ENCODE results near the gene ESCO1.
A peak's percentile ranks its signal among the peaks of the same experiment; 100 is the strongest.
"Not testable (repeated sequence)": the region's sequence is repeated elsewhere in the genome, so short reads cannot be mapped to it uniquely, and the experiment has no call there.

The ESCO1 gene, protein sequence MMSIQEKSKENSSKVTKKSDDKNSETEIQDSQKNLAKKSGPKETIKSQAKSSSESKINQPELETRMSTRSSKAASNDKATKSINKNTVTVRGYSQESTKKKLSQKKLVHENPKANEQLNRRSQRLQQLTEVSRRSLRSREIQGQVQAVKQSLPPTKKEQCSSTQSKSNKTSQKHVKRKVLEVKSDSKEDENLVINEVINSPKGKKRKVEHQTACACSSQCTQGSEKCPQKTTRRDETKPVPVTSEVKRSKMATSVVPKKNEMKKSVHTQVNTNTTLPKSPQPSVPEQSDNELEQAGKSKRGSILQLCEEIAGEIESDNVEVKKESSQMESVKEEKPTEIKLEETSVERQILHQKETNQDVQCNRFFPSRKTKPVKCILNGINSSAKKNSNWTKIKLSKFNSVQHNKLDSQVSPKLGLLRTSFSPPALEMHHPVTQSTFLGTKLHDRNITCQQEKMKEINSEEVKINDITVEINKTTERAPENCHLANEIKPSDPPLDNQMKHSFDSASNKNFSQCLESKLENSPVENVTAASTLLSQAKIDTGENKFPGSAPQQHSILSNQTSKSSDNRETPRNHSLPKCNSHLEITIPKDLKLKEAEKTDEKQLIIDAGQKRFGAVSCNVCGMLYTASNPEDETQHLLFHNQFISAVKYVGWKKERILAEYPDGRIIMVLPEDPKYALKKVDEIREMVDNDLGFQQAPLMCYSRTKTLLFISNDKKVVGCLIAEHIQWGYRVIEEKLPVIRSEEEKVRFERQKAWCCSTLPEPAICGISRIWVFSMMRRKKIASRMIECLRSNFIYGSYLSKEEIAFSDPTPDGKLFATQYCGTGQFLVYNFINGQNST

DNA sequence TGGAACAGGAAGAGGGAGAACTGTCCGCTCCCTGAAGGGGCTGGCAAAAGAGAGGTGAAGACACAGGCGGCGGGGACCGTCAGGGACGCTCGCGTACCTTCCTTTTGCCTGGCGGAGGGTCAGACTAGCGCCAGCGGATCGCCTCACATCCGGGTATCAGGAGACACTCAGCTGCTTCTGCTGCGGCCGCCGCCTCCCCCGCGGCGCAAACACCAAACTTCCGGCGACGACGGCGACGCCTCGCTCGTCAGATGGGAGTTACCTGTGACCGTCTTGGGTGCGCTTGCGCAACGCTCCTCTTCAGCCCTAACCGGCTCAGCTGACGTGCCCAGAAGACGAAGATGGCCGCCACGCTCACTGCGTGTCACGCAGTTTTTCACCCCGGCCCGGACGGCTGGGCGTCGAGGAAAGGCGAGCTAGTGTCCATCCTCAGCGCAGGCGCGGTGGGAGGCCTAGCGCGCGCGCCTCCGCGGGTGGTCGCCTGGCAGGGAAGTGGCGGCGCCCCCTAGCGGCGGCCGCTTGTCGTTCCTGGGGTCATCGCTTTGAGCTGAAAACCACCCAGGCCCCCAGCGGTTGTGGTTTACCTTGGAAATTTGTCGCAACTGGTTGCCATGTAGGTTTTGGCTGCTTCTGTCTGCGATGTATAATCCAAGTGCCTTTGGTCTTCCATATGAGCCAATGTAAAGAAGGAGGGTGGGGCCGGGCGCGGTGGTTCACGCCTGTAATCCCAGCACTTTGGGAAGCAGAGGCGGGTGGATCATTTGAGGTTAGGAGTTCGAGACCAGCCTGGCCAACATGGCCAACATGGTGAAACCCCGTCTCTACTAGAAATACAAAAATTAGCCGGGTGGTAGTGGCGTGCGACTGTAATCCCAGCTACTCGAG lies at the start of gene ESCO1:
Gene ESCO1 (minus strand): TSS at position 179 of the 885 bp plus-strand sequence. CDS start 25,861 bp downstream, outside the sequence.
- DNase-seq = peak; percentile 99

DNA sequence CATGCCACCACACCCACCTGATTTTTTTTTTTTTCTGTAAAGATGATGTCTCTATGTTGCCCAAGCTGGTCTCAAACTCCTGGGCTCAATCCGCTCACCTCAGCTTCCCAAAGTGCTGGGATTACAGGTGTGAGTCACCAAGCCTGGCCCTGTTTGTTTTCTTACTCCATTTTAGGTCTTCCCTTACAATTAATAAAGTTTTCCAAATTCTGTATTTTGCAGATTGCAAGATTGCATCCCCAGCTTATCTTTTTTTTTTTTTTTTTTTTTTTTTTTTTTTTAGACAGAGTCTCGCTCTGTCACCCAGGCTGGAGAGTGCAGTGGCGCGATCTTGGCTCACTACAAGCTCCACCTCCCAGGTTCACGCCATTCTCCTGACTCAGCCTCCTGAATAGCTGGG lies 39.9 kb upstream of the ESCO1 start:
- DNase-seq = not testable (repeated sequence)

- DNase-seq = no peak
Measured at GRCh38 chr18:21638822-21639221, 38.3 kb upstream of the ESCO1 start.

DNA sequence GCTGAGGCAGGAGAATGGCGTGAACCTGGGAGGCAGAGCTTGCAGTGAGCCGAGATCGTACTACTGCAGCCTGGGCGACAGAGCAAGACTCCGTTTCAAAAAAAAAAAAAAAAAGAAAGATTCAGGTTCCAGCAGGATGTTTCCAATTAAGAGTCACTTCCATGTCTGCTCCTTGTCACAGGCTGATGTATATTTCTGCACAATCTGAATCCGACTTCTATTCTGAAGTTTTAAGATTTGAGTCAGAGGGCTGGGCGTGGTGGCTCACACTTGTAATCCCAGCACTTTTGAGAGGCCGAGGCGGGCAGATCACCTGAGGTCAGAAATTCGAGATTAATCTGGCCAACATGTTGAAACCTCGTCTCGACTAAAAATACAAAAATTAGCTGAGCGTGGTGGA lies 36.3 kb upstream of the ESCO1 start:
- DNase-seq = no peak

DNA sequence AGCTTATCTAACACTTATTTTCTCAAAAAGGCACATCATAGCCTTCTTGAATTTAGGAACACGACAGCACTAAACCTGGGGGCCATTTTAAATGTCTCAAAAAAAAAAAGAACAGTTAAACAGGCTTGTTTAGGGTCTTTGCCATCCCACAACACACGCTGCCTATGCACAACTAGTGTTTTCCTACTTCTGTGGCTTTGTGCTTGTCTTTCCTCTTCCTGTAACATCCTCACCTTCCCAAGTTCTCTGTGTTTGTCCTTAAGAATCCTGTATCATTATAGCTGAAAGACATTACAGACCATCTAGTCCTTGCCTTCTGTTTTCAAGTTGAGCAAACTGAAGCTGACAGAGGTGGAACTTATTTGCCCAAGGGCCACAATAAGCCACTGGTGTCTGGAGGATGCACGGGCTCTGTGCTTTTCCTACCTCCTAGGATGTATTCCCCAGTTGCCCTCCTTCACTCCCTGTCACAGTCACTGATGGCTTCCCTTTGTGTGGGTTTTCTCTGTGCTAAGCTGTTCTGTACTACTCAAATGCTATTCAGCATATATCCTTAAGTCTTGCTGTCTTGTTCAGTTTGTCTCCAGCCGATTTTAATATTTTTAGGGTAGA lies 34.2 kb upstream of the ESCO1 start:
- no peak for DNase-seq

GRCh38 chr18:21632393-21632792 lies 31.9 kb upstream of the ESCO1 start:
- DNase-seq = peak; percentile 27

DNA sequence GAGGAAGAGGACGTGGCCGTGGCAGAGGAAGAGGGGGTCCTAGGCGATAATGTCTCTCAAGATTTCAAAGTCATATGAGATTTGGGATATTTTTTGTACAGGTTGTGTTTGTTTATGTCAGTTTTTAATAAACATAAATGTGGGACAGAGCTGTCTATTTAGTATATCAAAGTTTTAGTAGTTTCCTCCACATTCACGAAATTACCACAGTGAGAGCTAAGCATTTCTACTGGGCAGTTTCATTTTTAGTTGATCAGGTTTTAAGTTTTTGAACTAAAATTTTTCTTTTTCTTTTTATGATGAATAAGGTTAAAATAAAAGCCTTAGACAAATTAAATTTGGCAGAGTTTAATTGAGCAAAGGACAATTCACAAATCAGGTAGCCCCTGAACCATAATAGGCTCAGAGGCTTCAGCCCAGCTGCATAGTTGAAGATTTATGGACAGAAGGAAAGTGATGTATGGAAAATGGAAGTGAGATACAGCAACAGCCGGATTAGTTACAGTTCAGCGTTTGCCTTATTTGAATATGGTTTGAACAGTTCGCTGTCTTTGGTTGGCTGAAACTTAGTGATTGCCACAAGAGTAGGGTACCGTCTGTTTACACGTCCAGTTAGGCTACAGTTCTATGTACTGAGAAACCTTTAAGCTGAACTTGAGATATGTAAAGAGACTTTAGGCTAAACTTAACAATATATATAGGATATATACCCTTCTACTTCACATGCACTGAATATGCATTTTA lies 28.8 kb upstream of the ESCO1 start:
- no peak for DNase-seq

DNA sequence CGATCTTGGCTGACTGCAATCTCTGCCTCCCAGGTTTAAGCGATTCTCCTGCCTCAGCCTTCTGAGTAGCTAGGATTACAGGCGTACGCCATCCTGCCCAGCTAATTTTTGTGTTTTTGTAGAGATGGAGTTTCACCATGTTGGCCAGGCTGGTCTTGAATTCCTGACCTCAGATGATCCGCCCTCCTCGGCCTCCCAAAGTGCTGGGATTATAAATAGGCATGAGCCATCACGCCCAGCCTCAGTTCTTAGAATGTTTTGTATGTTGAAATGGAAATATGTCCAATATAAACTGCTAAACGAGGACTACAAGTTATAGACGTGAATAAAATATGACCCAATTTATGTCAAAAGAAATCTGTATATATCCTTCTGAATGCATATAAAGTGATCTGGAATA lies 21.1 kb upstream of the ESCO1 start:
- DNase-seq = not testable (repeated sequence)

DNA sequence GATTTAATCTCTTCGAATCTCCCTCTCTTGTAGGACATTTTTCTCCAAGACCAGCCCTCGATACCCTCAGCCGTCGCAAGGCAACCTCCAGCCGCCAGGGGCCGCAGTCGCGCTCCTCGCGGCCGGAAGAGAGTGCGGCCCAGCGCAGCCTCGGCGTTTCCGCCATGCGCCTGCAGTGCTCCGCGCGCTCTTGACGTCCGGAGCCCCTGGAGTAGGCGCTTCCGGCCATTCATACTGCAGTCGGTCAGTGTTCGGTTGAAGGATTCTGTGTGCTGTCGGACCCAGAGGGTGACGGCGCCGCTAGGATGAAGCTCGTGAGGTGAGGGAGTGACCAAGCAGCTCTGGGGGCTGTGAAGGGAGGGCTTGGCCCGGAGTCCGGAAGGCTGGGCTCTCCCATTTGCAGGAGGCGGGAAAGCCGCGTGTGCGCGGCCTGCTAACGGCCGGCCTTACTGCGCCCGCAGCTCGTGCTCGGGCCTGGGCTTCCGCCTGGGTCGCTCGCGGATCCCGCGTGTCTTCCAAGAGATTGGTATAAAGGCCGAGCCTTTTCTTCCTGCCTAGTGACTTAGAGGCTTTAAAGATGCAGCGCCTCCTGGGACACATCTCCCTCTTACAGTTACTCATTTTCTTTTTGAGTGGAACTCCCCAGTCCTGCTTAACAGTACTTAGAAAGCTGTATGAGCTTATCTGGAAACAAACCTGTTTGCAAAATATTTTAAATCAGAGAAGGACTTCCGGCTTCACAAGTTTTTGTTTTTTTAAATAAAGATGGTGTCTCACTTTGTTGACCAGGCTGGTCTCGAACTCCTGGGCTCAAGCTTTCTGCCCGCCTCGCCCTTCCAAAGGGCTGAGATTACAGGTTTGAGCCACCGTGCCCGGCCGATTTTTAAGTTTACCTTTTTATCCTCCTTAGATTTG lies 11.9 kb upstream of the ESCO1 start, which contains the start of gene SNRPD1:
Gene SNRPD1 (plus strand): TSS at position 190 of the 915 bp plus-strand sequence. CDS start 116 bp downstream, at position 306.
- DNase-seq = peak; percentile 95

GRCh38 chr18:21611401-21612124 lies 11.1 kb upstream of the ESCO1 start:
- not testable (repeated sequence) for DNase-seq

DNA sequence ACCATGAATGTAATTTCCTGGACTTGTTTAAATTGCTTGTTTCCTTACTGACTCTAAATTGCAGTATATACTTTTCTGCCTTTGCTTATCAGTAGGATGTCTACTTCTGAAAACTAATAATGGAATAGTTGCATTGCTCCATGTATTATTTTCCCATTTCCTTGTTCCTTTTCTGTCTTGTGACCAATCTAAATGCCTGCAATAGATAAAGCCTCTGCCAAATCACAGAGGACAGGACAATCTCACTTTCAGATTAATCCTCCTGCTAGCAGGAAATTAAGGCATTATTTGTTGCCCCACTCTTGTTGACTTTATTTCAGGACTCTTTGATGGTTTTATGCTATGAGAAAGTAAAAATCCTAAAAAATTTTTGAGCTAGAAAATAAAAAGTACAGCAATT lies 4.7 kb upstream of the ESCO1 start:
- DNase-seq = no peak

DNA sequence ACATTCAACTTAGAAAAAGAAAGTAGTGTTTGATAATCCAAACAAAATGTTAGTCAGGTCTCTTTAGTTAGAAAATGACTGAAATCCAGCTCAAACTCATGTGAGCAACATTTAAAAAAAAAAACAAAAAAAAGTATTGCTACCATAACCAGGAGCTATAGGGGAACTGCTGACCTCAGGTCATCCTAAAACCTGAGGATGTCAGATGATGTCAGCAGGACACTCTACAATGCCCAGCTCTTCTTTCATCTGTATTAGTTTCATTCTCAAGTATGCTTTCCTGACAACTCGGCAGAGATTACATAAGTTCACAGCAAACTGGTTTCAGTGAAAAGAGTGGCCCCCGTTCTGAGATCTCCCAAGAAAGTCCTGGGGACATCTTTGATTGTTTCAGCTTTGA lies 4.2 kb upstream of the ESCO1 start:
- DNase-seq = no peak

DNA sequence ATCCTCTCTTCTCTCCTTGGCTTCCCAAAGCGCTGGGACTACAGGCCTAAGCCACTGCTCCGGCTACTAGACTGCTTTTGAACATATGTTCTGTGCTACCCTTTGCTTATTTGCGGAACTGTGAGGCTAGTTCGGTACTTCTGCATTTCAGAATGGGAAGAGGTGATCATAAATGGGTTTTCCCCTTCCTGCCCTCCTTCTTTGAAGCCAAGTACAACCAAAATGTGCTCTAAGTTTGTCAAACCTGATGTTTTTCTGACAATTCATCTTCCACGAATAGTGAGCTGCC lies 1.7 kb upstream of the ESCO1 start:
- DNase-seq = peak; percentile 44

DNA sequence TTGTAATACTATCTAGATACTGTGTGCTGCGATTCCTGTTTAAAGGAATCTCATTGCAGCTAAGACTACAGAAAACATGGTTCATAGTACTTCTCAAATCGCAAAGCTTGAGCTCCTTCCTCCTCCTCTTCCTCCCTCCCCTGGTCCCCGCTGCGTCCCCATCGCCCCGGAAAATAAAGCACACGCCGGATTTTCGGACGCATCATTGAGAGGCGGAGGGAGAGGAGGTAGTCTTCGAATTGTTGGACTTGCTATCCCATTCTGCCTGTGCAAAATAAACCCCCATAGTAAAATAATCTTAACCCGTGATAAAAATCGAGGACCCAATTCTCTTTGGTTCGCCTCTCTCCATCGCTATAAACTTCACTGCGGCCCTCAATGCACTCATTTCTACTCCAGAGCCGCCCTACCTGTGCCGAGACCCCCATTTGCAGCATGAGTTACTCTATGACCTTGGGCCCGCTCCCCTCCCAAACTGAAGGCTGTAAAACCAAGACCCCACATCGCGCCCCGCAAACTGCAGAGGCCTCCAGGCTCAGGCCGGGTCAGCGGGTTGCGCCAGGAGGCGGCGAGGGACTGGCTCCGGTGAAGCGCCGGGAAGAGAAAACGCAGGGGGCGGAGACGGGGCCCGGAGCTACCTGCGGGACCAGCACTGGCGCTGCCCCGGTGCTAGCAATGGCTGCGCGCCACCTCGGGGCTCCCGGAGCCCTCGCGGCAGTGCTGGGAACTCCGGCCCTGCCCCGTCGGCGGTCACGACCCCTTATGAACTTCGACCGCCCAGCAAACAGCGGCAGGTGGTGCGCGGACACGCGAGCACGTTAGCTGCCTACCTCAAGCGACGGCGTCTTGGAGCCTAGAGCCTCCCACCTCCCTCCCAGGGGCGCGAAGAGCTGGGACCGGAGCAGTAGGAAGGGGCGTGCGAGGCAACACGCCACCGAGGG lies 649 bp downstream of the ESCO1 start:
- peak; percentile 38 for DNase-seq

- no peak for DNase-seq
Measured at GRCh38 chr18:21598726-21599584, 1.5 kb downstream of the ESCO1 start.

DNA sequence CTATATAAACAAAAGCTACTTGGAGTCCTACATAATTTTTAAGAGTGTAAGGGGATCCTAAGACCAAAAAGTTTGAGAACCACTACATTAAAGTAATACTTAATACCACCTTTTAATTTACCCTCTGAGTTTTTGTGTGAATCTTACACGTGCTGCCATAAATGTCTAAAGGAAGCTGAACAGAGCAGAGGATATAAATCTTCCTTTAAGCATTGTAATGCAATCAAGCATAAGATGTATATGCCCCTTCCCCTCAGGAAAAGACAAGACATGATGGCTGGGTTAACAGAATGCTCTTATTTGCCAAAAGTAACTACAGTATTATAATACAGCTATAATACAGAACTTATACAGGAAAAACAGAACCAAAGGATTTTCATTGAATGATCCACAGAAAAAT lies 2.9 kb downstream of the ESCO1 start:
- no peak for DNase-seq

GRCh38 chr18:21593540-21594257 lies 6.8 kb downstream of the ESCO1 start:
- DNase-seq = peak; percentile 35
